HCT116 (cell line): Measurements from ENCODE around the gene ATP5F1E. TPM values are rescaled to one million over a fixed set of nuclear protein-coding genes. Genes with fewer than 3 reads are reported as not detected.

ENCODE experiments used
- ATAC-seq: fragments of 200-7000 bp; cut with Tn5 transposase; 2 replicates; pipeline ENCODE4 v1.9.1; 2020; ENCODE audit warnings: mild to moderate bottlenecking, moderate library complexity
- BruUV-seq: library from RNA; stranded (reverse); fragments of 400-500 nt; replicated peaks from 2 replicates; lab custom pipeline; 2021; lab: Mats Ljungman, UMichigan
- CTCF ChIA-PET: fragments of 300-600 bp; sonication (Branson Sonifier 250); formaldehyde crosslinking; loops from one replicate; lab custom pipeline; 2021; ENCODE audit warnings: antibody characterized with exemption; lab: Charles Lee
- POLR2A ChIA-PET: fragments of 300-600, 350-600 bp; sonication (Branson Sonifier 250); formaldehyde crosslinking; loops from one replicate; lab custom pipeline; 2021; ENCODE audit warnings: antibody characterized with exemption; lab: Charles Lee
- RAD21 ChIA-PET, 2 experiments: fragments of 300-600 bp; sonication (Branson Sonifier 250); formaldehyde crosslinking; loops; one replicate each; lab custom pipeline; 2023; ENCODE audit warnings: low total read pairs in 2 of 2; ENCODE audit not compliant: uncharacterized antibody in 2 of 2, unreplicated experiment in 2 of 2, low non-redundant PET in 1 of 2; lab: Charles Lee
- DNase-seq: peaks from one replicate; pipeline ENCODE4 v3.0.0-alpha.2; 2010; ENCODE audit warnings: low read depth, low spot score
- H2AFZ ChIP-seq: fragments of 200-600 bp; shearing (Covaris generic), sonication (generic); 2 replicates; pipeline ENCODE4 v1.6.1; 2017; ENCODE audit warnings: low read depth, mixed run types, mixed read lengths, antibody characterized with exemption, low read length; ENCODE audit not compliant: poor library complexity, severe bottlenecking
- H3K27ac ChIP-seq: 2 replicates; pipeline ENCODE4 v1.5.1; 2012; ENCODE audit warnings: low read depth, low read length
- H3K27me3 ChIP-seq: fragments of 200-600 bp; sonication (generic); 2 replicates; pipeline ENCODE4 v1.6.1; 2016; ENCODE audit warnings: mixed run types, low read length, mixed read lengths; ENCODE audit not compliant: insufficient read depth
- H3K36me3 ChIP-seq, 2 experiments: fragments of 200-500 bp in 1 of 2; fragments of 200-600 bp in 1 of 2; sonication (Bioruptor generic) in 1 of 2; sonication (generic) in 1 of 2; 2 replicates each; pipeline versions ENCODE4 v1.5.1 to v1.6.1; 2014 to 2016; ENCODE audit warnings: low read length in 2 of 2, inconsistent platforms in 1 of 2, mixed read lengths in 1 of 2, mixed run types in 1 of 2; ENCODE audit not compliant: insufficient read depth in 2 of 2, control insufficient read depth in 1 of 2
- H3K4me1 ChIP-seq, 2 experiments: fragments of 200-600 bp in 1 of 2; sonication (generic) in 1 of 2; 2 replicates each; pipeline versions ENCODE4 v1.5.1 to v1.6.1; 2012 to 2017; ENCODE audit warnings: low read length in 2 of 2, inconsistent platforms in 1 of 2, mild to moderate bottlenecking in 1 of 2, mixed read lengths in 1 of 2, mixed run types in 1 of 2, moderate library complexity in 1 of 2; ENCODE audit not compliant: insufficient read depth in 2 of 2, control insufficient read depth in 1 of 2
- H3K4me2 ChIP-seq: fragments of 200-600 bp; sonication (generic); 2 replicates; pipeline ENCODE4 v1.6.1; 2017; ENCODE audit warnings: mixed run types, low read length, mixed read lengths
- H3K4me3 ChIP-seq, 2 experiments: fragments of 200-600 bp in 1 of 2; sonication (generic) in 1 of 2; replicated peaks in 1 of 2; 2 replicates each; pipeline ENCODE4 v1.5.1; 2011 to 2016; ENCODE audit warnings: low read length in 2 of 2, control low read depth in 1 of 2, low read depth in 1 of 2, mild to moderate bottlenecking in 1 of 2, mixed read lengths in 1 of 2, mixed run types in 1 of 2
- H3K79me2 ChIP-seq: fragments of 200-600 bp; sonication (generic); 2 replicates; pipeline ENCODE4 v1.6.1; 2017; ENCODE audit warnings: mild to moderate bottlenecking, mixed run types, low read length, moderate library complexity, mixed read lengths; ENCODE audit not compliant: insufficient read depth
- H3K9ac ChIP-seq: fragments of 200-600 bp; sonication (generic); 2 replicates; pipeline ENCODE4 v1.6.1; 2016; ENCODE audit warnings: low read length, mixed read lengths
- H3K9me2 ChIP-seq: fragments of 200-600 bp; sonication (generic), shearing (Covaris generic); 2 replicates; pipeline ENCODE4 v1.6.1; 2017; ENCODE audit warnings: mixed run types, mild to moderate bottlenecking, moderate library complexity; ENCODE audit not compliant: insufficient read depth
- H3K9me3 ChIP-seq, 2 experiments: fragments of 200-500 bp in 1 of 2; fragments of 200-600 bp in 1 of 2; sonication (Bioruptor generic) in 1 of 2; sonication (generic) in 1 of 2; 2 replicates each; pipeline ENCODE4 v1.6.1; 2014 to 2017; ENCODE audit warnings: low read length in 2 of 2, mixed read lengths in 2 of 2, inconsistent platforms in 1 of 2, low read depth in 1 of 2, mild to moderate bottlenecking in 1 of 2, mixed run types in 1 of 2, moderate library complexity in 1 of 2; ENCODE audit not compliant: control insufficient read depth in 1 of 2, insufficient read depth in 1 of 2
- H4K20me1 ChIP-seq: fragments of 200-600 bp; sonication (generic), shearing (Covaris generic); 2 replicates; pipeline ENCODE4 v1.6.1; 2017; ENCODE audit warnings: mixed run types, mild to moderate bottlenecking, moderate library complexity; ENCODE audit not compliant: insufficient read depth
- CEBPB ChIP-seq: IDR thresholded peaks from 2 replicates; pipeline ENCODE4 v1.6.1; 2012; ENCODE audit warnings: low read depth
- FOSL1 ChIP-seq: IDR thresholded peaks from 2 replicates; pipeline ENCODE4 v1.6.1; 2012; ENCODE audit warnings: low read depth
- JUND ChIP-seq: IDR thresholded peaks from 2 replicates; pipeline ENCODE4 v1.6.1; 2012
- MAX ChIP-seq: IDR thresholded peaks from 2 replicates; pipeline ENCODE4 v1.6.1; 2012
- POLR2A ChIP-seq: IDR thresholded peaks from 2 replicates; pipeline ENCODE4 v1.7.0; 2011; ENCODE audit warnings: borderline replicate concordance; ENCODE audit not compliant: insufficient read depth, insufficient read length; ENCODE audit errors: extremely low read depth
- RAD21 ChIP-seq: IDR thresholded peaks from 2 replicates; pipeline ENCODE4 v1.6.1; 2012; ENCODE audit warnings: low read depth, mild to moderate bottlenecking
- SIN3A ChIP-seq: IDR thresholded peaks from 2 replicates; pipeline ENCODE4 v1.6.1; 2012; ENCODE audit warnings: low read depth
- TCF7L2 ChIP-seq: IDR thresholded peaks from 2 replicates; pipeline ENCODE4 v1.7.0; 2011; ENCODE audit warnings: borderline replicate concordance, inconsistent platforms; ENCODE audit not compliant: insufficient read depth, insufficient read length; ENCODE audit errors: extremely low read depth
- YY1 ChIP-seq: IDR thresholded peaks from 2 replicates; pipeline ENCODE4 v1.6.1; 2011; ENCODE audit warnings: low read length, low read depth, moderate library complexity, mild to moderate bottlenecking; ENCODE audit not compliant: insufficient replicate concordance; ENCODE audit errors: extremely low read depth
- ZFX ChIP-seq: fragments of 450-650 bp; IDR thresholded peaks from 2 replicates; pipeline ENCODE4 v1.6.1; 2017
- ZNF274 ChIP-seq: fragments of 200-500 bp; sonication (Bioruptor generic); IDR thresholded peaks from 2 replicates; pipeline ENCODE4 v1.6.1; 2014; ENCODE audit warnings: mild to moderate bottlenecking, low read depth, low read length, inconsistent platforms
- intact Hi-C: fragments of 100-400 bp; cut with micrococcal nuclease; formaldehyde crosslinking; loops from 2 replicates; pipeline ENCODE4 v1.10.0; 2022
- total RNA-seq: library from RNA; stranded (reverse); gene quantifications from one replicate; pipeline ENCODE4 v1.2.1, GENCODE V29; 2021; ENCODE audit not compliant: unreplicated experiment

Gene ATP5F1E
- total RNA-seq, 1 experiment from 2014 or later, result 72.8 TPM

- TF ChIP-seq SIN3A (no peak), YY1 (no peak)
Observed at GRCh38 chr20:59025086-59025485, 7.0 kb downstream of the ATP5F1E start (continued).

- H3K79me2 ChIP-seq, result peaks cover 45% of the 10 kb centered on the region
Observed at GRCh38 chr20:59024111-59024530, 8.0 kb downstream of the ATP5F1E start.

More at GRCh38 chr20:59024111-59024530, 8.0 kb downstream of the ATP5F1E start:
- TF ChIP-seq FOSL1 (no peak), MAX (no peak), ZNF274 (no peak), ZFX (no peak), YY1 (no peak), POLR2A (no peak), RAD21 (no peak), CEBPB (no peak), SIN3A (no peak), JUND (no peak), TCF7L2 (no peak)
- POLR2A ChIA-PET, result interaction anchor here (1.3 kb wide), 1 partner anchor 8 kb away, joined by 4 read pairs; the partner anchor contains the start of gene ATP5F1E
- BruUV-seq, result no TSS peak
- no peaks in the 10 kb centered on the region for H3K9me3 ChIP-seq
- no peak for DNase-seq
- no peaks in the 10 kb centered on the region for H3K9me2 ChIP-seq
- no peak overlapping the region for H3K27ac ChIP-seq
- CTCF ChIA-PET, result no interaction called here
- no peak for ATAC-seq
- intact Hi-C loops, result no loop called here
- peaks cover 26 to 55% of the 10 kb centered on the region in 2 experiments for H3K36me3 ChIP-seq
- H3K27me3 ChIP-seq, result no peaks in the 10 kb centered on the region
- no peak overlapping the region for H3K4me3 ChIP-seq
- no peak overlapping the region for H3K9ac ChIP-seq
- H2AFZ ChIP-seq, result no peak overlapping the region
- no peaks in the 10 kb centered on the region for H3K4me1 ChIP-seq
- RAD21 ChIA-PET, result no interaction called here
- peaks cover 22% of the 10 kb centered on the region; the same call in 1 of the 2 replicates for H4K20me1 ChIP-seq
- H3K4me2 ChIP-seq, result no peak overlapping the region
